CD8-positive, alpha-beta memory T cell (primary cell): ENCODE results near the gene CENPX. TPM values are rescaled to one million over a fixed set of nuclear protein-coding genes. Genes with fewer than 3 reads are reported as not detected.

ENCODE experiments used
- CTCF ChIA-PET: fragments of 350-600 bp; sonication (Branson Sonifier 250); formaldehyde crosslinking; loops from one replicate; lab custom pipeline; 2021; ENCODE audit warnings: antibody characterized with exemption; lab: Charles Lee
- POLR2A ChIA-PET: fragments of 350-600 bp; sonication (Branson Sonifier 250); formaldehyde crosslinking; loops from one replicate; lab custom pipeline; 2021; ENCODE audit warnings: antibody characterized with exemption; lab: Charles Lee
- DNase-seq, 5 donors: peaks; one replicate each; pipeline versions ENCODE4 v3.0.0 to v3.0.0-alpha.2; 2020 to 2022; ENCODE audit warnings: mixed read lengths in 1 of 5
- H3K27ac ChIP-seq: one replicate; pipeline ENCODE4 v1.7.0; 2013; ENCODE audit warnings: low read depth, mild to moderate bottlenecking, low read length, moderate library complexity
- H3K27me3 ChIP-seq: 2 replicates; pipeline ENCODE4 v1.7.0; 2013; ENCODE audit warnings: low read length, mild to moderate bottlenecking; ENCODE audit not compliant: insufficient read depth, poor library complexity, severe bottlenecking
- H3K36me3 ChIP-seq: 2 replicates; pipeline ENCODE4 v1.7.0; 2013; ENCODE audit warnings: mild to moderate bottlenecking, low read length, moderate library complexity; ENCODE audit not compliant: insufficient read depth
- H3K4me1 ChIP-seq: 2 replicates; pipeline ENCODE4 v1.7.0; 2013; ENCODE audit warnings: mild to moderate bottlenecking, low read length, moderate library complexity; ENCODE audit not compliant: insufficient read depth
- H3K4me3 ChIP-seq: 2 replicates; pipeline ENCODE4 v1.7.0; 2013; ENCODE audit warnings: mild to moderate bottlenecking, low read length
- H3K9me3 ChIP-seq: 2 replicates; pipeline ENCODE4 v1.7.0; 2013; ENCODE audit warnings: mild to moderate bottlenecking, low read length
- H3K27ac Mint-ChIP-seq, 8 donors: one replicate each; pipeline ENCODE4 v1.8.0; 2020 to 2021; ENCODE audit warnings: mixed read lengths in 8 of 8, mild to moderate bottlenecking in 6 of 8, inconsistent platforms in 3 of 8, moderate library complexity in 3 of 8
- H3K27me3 Mint-ChIP-seq, 2 donors: one replicate each; pipeline ENCODE4 v1.8.0; 2020 to 2021; ENCODE audit warnings: mixed read lengths in 2 of 2, mild to moderate bottlenecking in 1 of 2, moderate library complexity in 1 of 2
- H3K36me3 Mint-ChIP-seq, 3 donors: one replicate each; pipeline ENCODE4 v1.8.0; 2020 to 2021; ENCODE audit warnings: mixed read lengths in 3 of 3, inconsistent platforms in 1 of 3, mild to moderate bottlenecking in 1 of 3
- H3K4me1 Mint-ChIP-seq, 3 donors: one replicate each; pipeline ENCODE4 v1.8.0; 2020 to 2021; ENCODE audit warnings: mixed read lengths in 3 of 3, inconsistent platforms in 1 of 3, mild to moderate bottlenecking in 1 of 3
- H3K4me3 Mint-ChIP-seq, 7 donors: one replicate each; pipeline ENCODE4 v1.8.0; 2020 to 2021; ENCODE audit warnings: mixed read lengths in 7 of 7, mild to moderate bottlenecking in 6 of 7, moderate library complexity in 4 of 7, inconsistent platforms in 2 of 7
- H3K9me3 Mint-ChIP-seq, 5 donors: one replicate each; pipeline ENCODE4 v1.8.0; 2020 to 2022; ENCODE audit warnings: mixed read lengths in 5 of 5, mild to moderate bottlenecking in 3 of 5, moderate library complexity in 2 of 5, inconsistent platforms in 1 of 5
- polyA plus RNA-seq: library from polyadenylated mRNA; unstranded; fragments of 300-500 nt; fragmentation: Illumina TruSeq; gene quantifications from one replicate; pipeline ENCODE4 v1.2.3, GENCODE V29; 2021
- total RNA-seq, 2 experiments: library from RNA; stranded (reverse); gene quantifications; one replicate each; pipeline ENCODE4 v1.2.3, GENCODE V29; 2021

Gene CENPX
- total and polyA plus RNA-seq, 3 experiments from 2014 or later = 56.7 to 158 (median 143) TPM

- DNase-seq = no peak
- POLR2A ChIA-PET = no interaction called here
- Mint-ChIP-seq H3K4me3 (peak overlapping the region in 4 of 7 donors; percentile 23 to 44 (median 33)), H3K36me3 (peaks cover 0 to 20% (median 2%) of the 10 kb centered on the region in 3 donors), H3K27ac (no peak overlapping the region), H3K27me3 (no peaks in the 10 kb centered on the region), H3K9me3 (no peaks in the 10 kb centered on the region), H3K4me1 (peaks cover 0 to 26% (median 17%) of the 10 kb centered on the region in 3 donors)
- H3K27ac ChIP-seq = no peak overlapping the region
- no peak overlapping the region for H3K4me3 ChIP-seq
- H3K36me3 ChIP-seq = no peaks in the 10 kb centered on the region
- H3K27me3 ChIP-seq = no peaks in the 10 kb centered on the region
- H3K9me3 ChIP-seq = no peaks in the 10 kb centered on the region
- CTCF ChIA-PET = interaction anchor here (3.6 kb wide), 1 partner anchor 11 kb away, joined by 23 read pairs; the partner anchor contains the start of gene DCXR
- H3K4me1 ChIP-seq = peaks cover 25% of the 10 kb centered on the region
Measured at GRCh38 chr17:82049106-82049505, 26.4 kb upstream of the CENPX start.

GRCh38 chr17:82048571-82048971 lies 25.9 kb upstream of the CENPX start:
- Mint-ChIP-seq H3K36me3 (peaks cover 0 to 18% (median 2%) of the 10 kb centered on the region in 3 donors), H3K4me1 (peaks cover 0 to 24% (median 17%) of the 10 kb centered on the region in 3 donors), H3K4me3 (no peak overlapping the region), H3K9me3 (no peaks in the 10 kb centered on the region), H3K27ac (peak overlapping the region in 1 of 8 donors; percentile 47), H3K27me3 (no peaks in the 10 kb centered on the region)
- Histone ChIP-seq H3K36me3 (no peaks in the 10 kb centered on the region), H3K4me1 (peaks cover 25% of the 10 kb centered on the region), H3K27ac (no peak overlapping the region), H3K4me3 (no peak overlapping the region), H3K27me3 (no peaks in the 10 kb centered on the region), H3K9me3 (no peaks in the 10 kb centered on the region)
- POLR2A ChIA-PET = no interaction called here
- no peak for DNase-seq
- CTCF ChIA-PET = interaction anchor here (3.6 kb wide), 1 partner anchor 10 kb away, joined by 23 read pairs; the partner anchor contains the start of gene DCXR

GRCh38 chr17:82047914-82048570 lies 25.4 kb upstream of the CENPX start:
- Mint-ChIP-seq H3K27ac (no peak overlapping the region), H3K36me3 (peaks cover 0 to 18% (median 2%) of the 10 kb centered on the region in 3 donors), H3K4me1 (peaks cover 0 to 19% (median 13%) of the 10 kb centered on the region in 3 donors), H3K4me3 (peak overlapping the region in 3 of 7 donors; percentile 25 to 74 (median 45)), H3K27me3 (no peaks in the 10 kb centered on the region), H3K9me3 (no peaks in the 10 kb centered on the region)
- DNase-seq = no peak
- Histone ChIP-seq H3K4me1 (peaks cover 19% of the 10 kb centered on the region), H3K36me3 (no peaks in the 10 kb centered on the region), H3K27me3 (no peaks in the 10 kb centered on the region), H3K9me3 (no peaks in the 10 kb centered on the region), H3K4me3 (no peak overlapping the region), H3K27ac (no peak overlapping the region)
- ChIA-PET POLR2A (no interaction called here), CTCF (interaction anchor here (1.4 kb wide), 1 partner anchor 10 kb away, joined by 3 read pairs; the partner anchor contains the start of gene DCXR)

GRCh38 chr17:82047379-82047778 lies 24.7 kb upstream of the CENPX start:
- DNase-seq = no peak
- Histone ChIP-seq H3K27me3 (no peaks in the 10 kb centered on the region), H3K4me3 (no peak overlapping the region), H3K4me1 (peaks cover 13% of the 10 kb centered on the region), H3K36me3 (no peaks in the 10 kb centered on the region), H3K27ac (no peak overlapping the region), H3K9me3 (no peaks in the 10 kb centered on the region)
- CTCF ChIA-PET = interaction anchor here (1.4 kb wide), 1 partner anchor 10 kb away, joined by 3 read pairs; the partner anchor contains the start of gene DCXR
- peak overlapping the region in 1 of 8 donors; percentile 43 for H3K27ac Mint-ChIP-seq
- POLR2A ChIA-PET = no interaction called here
- no peaks in the 10 kb centered on the region for H3K9me3 Mint-ChIP-seq
- peak overlapping the region in 3 of 7 donors; percentile 45 to 74 (median 73) for H3K4me3 Mint-ChIP-seq
- no peaks in the 10 kb centered on the region for H3K27me3 Mint-ChIP-seq
- peaks cover 0 to 13% (median 10%) of the 10 kb centered on the region in 3 donors for H3K4me1 Mint-ChIP-seq
- H3K36me3 Mint-ChIP-seq = peaks cover 0 to 17% (median 2%) of the 10 kb centered on the region in 3 donors

- Mint-ChIP-seq H3K4me1 (peaks cover 0 to 13% (median 10%) of the 10 kb centered on the region in 3 donors), H3K27me3 (no peaks in the 10 kb centered on the region), H3K27ac (peak overlapping the region in 1 of 8 donors; percentile 39), H3K36me3 (peaks cover 0 to 17% (median 2%) of the 10 kb centered on the region in 3 donors), H3K4me3 (peak overlapping the region in 1 of 7 donors; percentile 74), H3K9me3 (no peaks in the 10 kb centered on the region)
- Histone ChIP-seq H3K27ac (no peak overlapping the region), H3K36me3 (no peaks in the 10 kb centered on the region), H3K4me1 (peaks cover 11% of the 10 kb centered on the region), H3K4me3 (no peak overlapping the region), H3K27me3 (no peaks in the 10 kb centered on the region), H3K9me3 (no peaks in the 10 kb centered on the region)
- POLR2A ChIA-PET = no interaction called here
- CTCF ChIA-PET = interaction anchor here (1.4 kb wide), 1 partner anchor 9 kb away, joined by 3 read pairs; the partner anchor contains the start of gene DCXR
- DNase-seq = no peak
Measured at GRCh38 chr17:82046903-82047302, 24.2 kb upstream of the CENPX start.

GRCh38 chr17:82045936-82046484 lies 23.3 kb upstream of the CENPX start:
- Mint-ChIP-seq H3K36me3 (peaks cover 0 to 17% (median 2%) of the 10 kb centered on the region in 3 donors), H3K4me1 (peaks cover 0 to 13% (median 10%) of the 10 kb centered on the region in 3 donors), H3K27me3 (no peaks in the 10 kb centered on the region), H3K9me3 (no peaks in the 10 kb centered on the region), H3K27ac (no peak overlapping the region), H3K4me3 (peak overlapping the region in 1 of 7 donors; percentile 74)
- no peak overlapping the region for H3K4me3 ChIP-seq
- POLR2A ChIA-PET = no interaction called here
- H3K27me3 ChIP-seq = no peaks in the 10 kb centered on the region
- H3K36me3 ChIP-seq = no peaks in the 10 kb centered on the region
- CTCF ChIA-PET = no interaction called here
- no peak overlapping the region for H3K27ac ChIP-seq
- DNase-seq = no peak
- peaks cover 11% of the 10 kb centered on the region for H3K4me1 ChIP-seq
- no peaks in the 10 kb centered on the region for H3K9me3 ChIP-seq

GRCh38 chr17:82043507-82043906 lies 20.8 kb upstream of the CENPX start:
- H3K27ac Mint-ChIP-seq = no peak overlapping the region
- H3K36me3 ChIP-seq = no peaks in the 10 kb centered on the region
- peaks cover 3 to 6% (median 5%) of the 10 kb centered on the region in 3 donors for H3K4me1 Mint-ChIP-seq
- H3K4me1 ChIP-seq = no peaks in the 10 kb centered on the region
- no peak overlapping the region for H3K27ac ChIP-seq
- no peaks in the 10 kb centered on the region for H3K27me3 Mint-ChIP-seq
- ChIA-PET CTCF (no interaction called here), POLR2A (no interaction called here)
- DNase-seq = no peak
- H3K4me3 ChIP-seq = no peak overlapping the region
- no peaks in the 10 kb centered on the region for H3K9me3 Mint-ChIP-seq
- H3K4me3 Mint-ChIP-seq = no peak overlapping the region
- H3K9me3 ChIP-seq = no peaks in the 10 kb centered on the region
- H3K36me3 Mint-ChIP-seq = peaks cover 0 to 13% (median 2%) of the 10 kb centered on the region in 3 donors
- no peaks in the 10 kb centered on the region for H3K27me3 ChIP-seq

GRCh38 chr17:82042649-82043048 lies 20.0 kb upstream of the CENPX start:
- H3K36me3 Mint-ChIP-seq = peaks cover 0 to 10% (median 2%) of the 10 kb centered on the region in 3 donors
- POLR2A ChIA-PET = no interaction called here
- H3K9me3 Mint-ChIP-seq = no peaks in the 10 kb centered on the region

More at GRCh38 chr17:82042649-82043048, 20.0 kb upstream of the CENPX start:
- H3K4me1 Mint-ChIP-seq = peaks cover 8 to 10% (median 9%) of the 10 kb centered on the region in 3 donors
- peak overlapping the region in 1 of 7 donors; percentile 49 for H3K4me3 Mint-ChIP-seq
- CTCF ChIA-PET = no interaction called here
- no peak overlapping the region for H3K27ac Mint-ChIP-seq
- Histone ChIP-seq H3K4me1 (peaks cover 4% of the 10 kb centered on the region), H3K27ac (no peak overlapping the region), H3K9me3 (no peaks in the 10 kb centered on the region), H3K36me3 (no peaks in the 10 kb centered on the region), H3K4me3 (no peak overlapping the region), H3K27me3 (no peaks in the 10 kb centered on the region)
- no peak for DNase-seq
- H3K27me3 Mint-ChIP-seq = no peaks in the 10 kb centered on the region
